Measurements from ENCODE around the gene SCAMP3.
A peak's percentile ranks its signal among the peaks of the same experiment; 100 is the strongest.
"Not testable (repeated sequence)": the region's sequence is repeated elsewhere in the genome, so short reads cannot be mapped to it uniquely, and the experiment has no call there.

Gene SCAMP3

DNA sequence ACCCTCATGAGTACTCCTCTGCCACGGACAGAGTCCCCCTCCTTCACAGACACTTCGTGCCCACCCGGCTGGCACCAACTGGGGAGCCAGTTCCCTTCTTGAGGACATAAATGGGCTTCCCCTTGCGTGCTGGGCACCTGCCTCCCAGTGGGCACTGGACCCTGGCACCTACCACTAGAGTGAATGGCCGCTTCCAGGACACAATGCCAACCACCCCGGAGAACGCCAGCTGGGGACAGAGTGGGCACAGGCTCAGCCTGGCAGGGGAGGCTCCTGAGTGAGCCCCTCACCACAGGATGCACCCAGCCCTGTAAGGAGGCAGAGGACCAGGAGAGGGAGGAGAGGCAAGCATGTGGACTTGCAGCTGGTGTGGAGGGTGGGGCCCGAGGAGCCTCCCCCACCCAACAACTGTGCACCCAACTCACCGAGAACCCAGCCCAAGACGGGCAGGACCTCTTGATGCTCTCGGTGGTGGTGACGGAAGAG, 7.9 kb downstream of the SCAMP3 start:
- no peak for DNase-seq

- DNase-seq = no peak
These were observed 8.4 kb downstream of the SCAMP3 start for GRCh38 chr1:155253797-155254196.

GRCh38 chr1:155253208-155253607, 9.0 kb downstream of the SCAMP3 start:
- DNase-seq = no peak

GRCh38 chr1:155251566-155251965, 10.6 kb downstream of the SCAMP3 start:
- no peak for DNase-seq

DNA sequence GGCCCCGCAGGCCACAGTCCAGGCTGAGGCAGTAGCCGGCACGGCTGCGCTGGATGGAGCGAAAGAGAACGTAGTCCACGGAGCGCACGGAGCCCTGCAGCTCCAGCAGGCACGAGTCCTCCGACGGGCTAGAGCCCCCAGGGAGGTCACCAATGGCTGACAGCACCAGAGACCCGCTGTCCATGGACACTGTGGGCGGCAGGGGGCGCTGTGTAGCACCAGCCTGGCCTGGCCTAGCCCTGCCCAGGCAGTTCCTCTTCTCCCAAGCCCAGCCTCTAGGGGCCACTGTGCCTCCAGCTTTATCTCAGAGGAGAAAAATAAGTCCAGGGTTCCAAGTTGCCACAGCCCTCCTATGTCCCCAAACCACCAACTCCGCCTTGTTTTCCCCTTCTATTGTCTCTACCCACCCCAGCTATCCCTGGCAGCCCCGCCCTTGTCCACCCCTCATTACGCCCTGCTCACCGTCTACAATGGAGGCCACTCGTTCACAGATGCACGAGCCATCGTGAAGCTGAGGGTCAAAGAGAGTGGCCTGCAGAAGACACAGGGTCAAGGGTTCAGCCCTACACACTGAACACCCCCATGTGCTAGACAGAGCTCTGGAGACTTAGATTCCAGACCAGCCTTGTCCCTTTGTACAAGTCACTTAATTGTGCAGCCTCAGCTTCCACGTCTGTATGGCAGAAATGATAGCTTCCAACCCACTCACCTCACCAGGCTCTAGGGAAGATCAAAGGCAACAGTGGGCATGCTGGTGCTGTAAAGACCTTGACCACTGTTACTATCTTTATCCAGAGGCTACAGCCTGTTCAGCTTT, 11.3 kb downstream of the SCAMP3 start:
- peak; percentile 81 to 94 (median 92) for DNase-seq

DNA sequence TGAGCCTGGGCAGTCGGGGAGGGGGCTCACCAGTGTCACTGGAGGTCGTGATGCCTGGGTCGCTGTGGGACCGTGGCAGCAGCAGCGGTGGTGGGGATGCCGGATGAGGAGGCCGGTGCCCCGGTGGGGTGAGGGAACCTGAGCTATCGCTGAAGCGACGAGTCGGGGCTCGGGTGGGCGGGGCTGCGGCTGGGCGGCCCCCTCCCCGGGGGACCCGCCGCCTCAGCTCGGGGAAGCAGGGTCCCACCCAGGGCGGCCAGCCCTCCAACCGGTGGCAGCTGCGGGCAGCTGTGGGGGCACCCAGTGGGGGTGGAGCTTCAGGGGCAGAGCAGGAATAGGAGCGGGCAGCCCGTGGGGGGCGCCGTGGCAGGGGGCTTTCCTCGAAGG, 11.9 kb downstream of the SCAMP3 start:
- DNase-seq = peak in 2 of 6 experiments; percentile 9 to 57

DNA sequence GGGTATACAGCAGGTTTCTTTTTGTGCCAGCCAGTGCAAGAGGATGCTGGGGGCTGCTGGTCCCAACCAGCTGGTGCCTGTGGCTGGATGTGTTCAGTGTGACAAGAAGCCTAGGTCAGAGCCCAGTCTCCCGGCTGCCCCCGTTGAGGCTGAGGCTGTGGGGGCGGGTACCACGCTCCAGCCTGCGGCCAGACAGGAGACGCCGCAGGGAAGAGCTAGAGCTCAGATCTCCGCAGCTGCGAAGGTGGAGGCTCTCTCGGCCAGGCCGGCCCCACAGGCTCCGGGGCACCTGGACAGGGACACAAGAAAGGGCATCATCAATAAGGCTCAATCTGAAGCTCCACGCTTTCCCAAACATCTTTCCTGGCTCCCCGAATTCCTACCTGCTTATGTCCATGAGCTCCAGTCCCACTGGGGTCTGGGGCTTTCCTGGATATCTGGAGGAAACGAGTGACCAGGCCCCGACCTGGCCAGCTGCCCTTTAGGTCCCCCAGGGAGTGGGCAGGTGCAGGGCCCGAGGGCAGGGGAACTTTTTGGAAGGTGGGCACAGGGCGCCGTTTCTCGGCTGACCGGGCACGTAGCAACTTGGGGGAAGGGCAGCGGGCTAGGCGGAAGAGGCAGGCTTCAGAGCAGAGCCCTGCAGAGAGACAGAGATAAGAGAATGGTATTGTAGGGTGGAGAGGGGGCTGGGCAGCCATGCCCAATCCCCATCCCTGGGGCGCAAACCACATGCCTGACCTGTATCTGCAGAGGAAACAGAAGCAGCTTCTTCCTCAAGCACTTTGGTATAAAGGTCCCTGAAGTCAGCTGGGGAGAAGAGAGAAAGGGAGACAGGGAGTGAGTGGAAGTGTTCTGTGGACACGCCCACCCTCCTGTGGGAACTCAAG, 14.2 kb downstream of the SCAMP3 start:
- DNase-seq = no peak

- not testable (repeated sequence) for DNase-seq
These were observed 15.4 kb downstream of the SCAMP3 start for GRCh38 chr1:155246796-155247195.

DNA sequence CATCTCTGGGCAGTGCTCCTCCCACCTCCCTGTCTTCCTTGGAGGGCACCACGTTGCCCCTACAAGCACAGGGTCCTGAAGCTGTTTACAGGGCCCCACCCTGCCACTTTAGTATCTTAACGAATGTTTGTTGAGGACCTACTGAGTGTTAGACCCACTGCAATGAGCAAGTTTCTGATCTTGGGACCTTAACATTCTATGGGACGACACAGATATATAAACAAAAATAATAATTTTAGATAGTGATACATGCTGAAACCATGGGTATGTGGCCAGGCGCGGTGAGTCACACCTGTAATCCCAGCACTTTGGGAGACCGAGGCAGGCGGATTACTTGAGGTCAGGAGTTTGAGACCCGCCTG, 17.0 kb downstream of the SCAMP3 start:
- DNase-seq = no peak

GRCh38 chr1:155244368-155245162, 17.6 kb downstream of the SCAMP3 start:
- peak; percentile 86 to 95 (median 92) for DNase-seq

GRCh38 chr1:155242805-155243358, 19.3 kb downstream of the SCAMP3 start:
- DNase-seq = no peak

DNA sequence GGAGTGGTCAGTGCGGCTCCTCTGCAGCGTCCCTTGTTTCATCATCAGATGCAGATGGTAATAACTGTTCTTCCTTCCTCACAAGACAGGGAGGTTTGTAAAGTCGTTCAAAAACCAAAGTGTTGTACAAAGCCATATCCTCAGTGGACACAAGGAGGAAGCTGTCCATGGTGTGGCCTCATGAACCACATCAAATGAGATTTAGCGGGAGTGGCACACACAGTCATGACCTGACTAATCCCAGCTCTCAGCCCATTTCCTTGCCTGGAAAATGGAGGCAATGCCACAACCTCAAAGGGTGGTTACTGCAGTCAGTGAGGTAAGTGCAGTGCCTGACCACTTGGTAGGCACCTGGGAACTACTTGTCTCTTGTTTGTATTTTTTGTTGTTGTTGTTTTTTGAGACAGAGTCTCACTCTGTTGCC, 20.3 kb downstream of the SCAMP3 start:
- DNase-seq = no peak

DNA sequence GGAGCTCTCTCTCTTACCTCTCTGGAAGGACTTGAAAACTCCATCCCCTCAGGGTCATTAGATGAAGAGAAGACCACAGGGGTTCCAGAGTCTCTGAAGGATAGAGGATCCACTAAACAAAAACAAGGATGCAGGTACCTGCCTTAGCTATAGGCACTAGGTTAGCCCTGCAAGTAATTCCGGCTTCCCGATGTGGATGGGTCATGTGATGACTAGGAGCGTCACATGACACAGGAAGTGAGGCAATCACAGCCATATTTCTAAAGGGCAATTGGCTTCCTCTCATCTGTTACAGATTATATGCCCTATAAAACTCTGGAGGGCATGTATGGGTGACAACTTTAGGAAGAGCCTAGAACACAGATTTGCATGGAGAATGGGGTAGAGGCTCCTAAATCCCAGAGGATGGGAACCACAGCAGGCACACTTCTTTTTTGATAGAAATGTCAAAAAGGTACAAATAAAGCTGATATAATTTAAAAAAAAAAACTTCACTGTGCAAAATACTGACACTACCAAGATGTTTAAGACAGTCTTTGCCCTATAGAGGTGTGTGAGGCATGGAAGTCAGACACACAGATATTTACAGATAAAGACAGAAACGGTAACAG, 21.0 kb downstream of the SCAMP3 start:
- peak; percentile 33 to 74 (median 58) for DNase-seq

DNA sequence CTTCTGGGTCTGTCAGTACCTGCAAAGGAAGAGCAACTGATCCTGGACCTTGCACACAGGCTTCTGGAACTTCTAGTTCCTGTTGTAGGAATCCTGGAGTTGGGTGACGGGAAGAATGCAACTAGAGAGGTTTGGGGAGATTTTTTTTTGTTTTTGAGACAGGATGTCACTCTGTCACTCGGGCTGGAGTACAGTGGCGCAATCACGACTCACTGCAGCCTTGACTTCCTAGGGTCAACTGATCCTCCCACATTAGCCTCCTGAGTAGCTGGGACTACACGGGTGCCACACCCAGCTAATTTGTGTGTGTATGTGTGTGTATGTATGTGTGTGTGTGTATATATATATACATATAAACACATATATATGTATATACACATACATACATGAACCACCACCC, 25.7 kb downstream of the SCAMP3 start:
- no peak for DNase-seq

DNA sequence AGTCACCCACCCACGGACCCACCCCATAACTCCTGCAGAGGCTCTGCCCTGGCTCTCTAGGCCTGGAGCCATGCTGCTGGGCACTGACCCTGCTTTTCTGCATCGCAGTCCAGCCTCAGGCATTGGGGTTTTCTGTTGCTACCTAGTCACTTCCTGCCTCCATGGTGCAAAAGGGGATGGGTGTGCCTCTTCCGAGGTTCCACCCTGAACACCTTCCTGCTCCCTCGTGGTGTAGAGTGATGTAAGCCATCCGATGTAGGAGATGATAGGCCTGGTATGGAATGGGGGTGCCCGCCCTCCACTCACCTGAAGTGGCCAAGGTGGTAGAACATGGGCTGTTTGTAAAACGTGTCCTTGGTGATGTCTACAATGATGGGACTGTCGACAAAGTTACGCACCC, 26.8 kb downstream of the SCAMP3 start:
- not testable (repeated sequence) for DNase-seq

- not testable (repeated sequence) for DNase-seq
These were observed 28.7 kb downstream of the SCAMP3 start for GRCh38 chr1:155233502-155233901.

GRCh38 chr1:155232001-155232978, 29.9 kb downstream of the SCAMP3 start:
- DNase-seq = not testable (repeated sequence)

- DNase-seq = not testable (repeated sequence)
These were observed 30.9 kb downstream of the SCAMP3 start for GRCh38 chr1:155231302-155231701.

DNA sequence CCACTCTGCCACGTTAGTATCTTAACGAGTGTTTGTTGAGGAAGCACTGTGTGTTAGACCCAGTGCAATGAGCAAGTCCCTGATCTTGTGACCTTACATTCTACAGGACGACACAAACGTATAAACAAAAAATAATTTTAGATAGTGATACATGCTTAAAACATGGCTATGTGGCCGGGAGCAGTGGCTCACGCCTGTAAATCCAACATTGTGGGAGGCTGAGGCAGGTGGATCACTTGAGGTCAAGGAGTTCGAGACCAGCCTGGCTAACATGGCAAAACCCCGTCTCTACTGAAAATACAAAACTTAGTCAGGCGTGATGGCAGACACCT, 34.1 kb downstream of the SCAMP3 start:
- no peak for DNase-seq

GRCh38 chr1:155227261-155228095, 34.7 kb downstream of the SCAMP3 start:
- DNase-seq = peak; percentile 92 to 99 (median 97)
